ENCODE measurements around the gene MYH7. TPM values are rescaled to one million over a fixed set of nuclear protein-coding genes. Genes with fewer than 3 reads are reported as not detected.

The MYH7 gene
- total RNA-seq, 1 experiment from 2014 or later, result not detected

DNA sequence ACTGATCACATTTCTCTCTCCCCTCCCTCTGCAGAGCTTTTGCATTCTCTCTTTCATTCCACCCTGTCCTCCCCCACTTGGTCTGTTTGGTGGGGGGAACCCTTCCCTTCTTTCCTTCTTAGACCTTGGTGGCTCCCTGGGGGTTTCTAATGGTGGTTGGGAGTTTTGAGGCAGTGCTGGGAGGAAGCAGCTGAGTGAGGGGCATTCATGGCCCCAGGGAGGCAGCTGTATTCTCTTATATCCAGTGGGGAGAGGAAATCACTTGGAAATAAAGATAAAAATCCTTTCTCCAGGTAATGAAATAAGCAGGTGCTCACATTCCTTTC lies 47.3 kb upstream of the MYH7 start:
- ATAC-seq, result peak; percentile 20
- no peak for DNase-seq (ENCODE audit: low spot score)
- Mint-ChIP-seq H3K9me3 (no peaks in the 10 kb centered on the region), H3K4me1 (peaks cover 66% of the 10 kb centered on the region), H3K4me3 (peak overlapping the region; percentile 55), H3K36me3 (peaks cover 4% of the 10 kb centered on the region), H3K27ac (peak overlapping the region; percentile 97), H3K27me3 (ENCODE audit: low read depth) (no peaks in the 10 kb centered on the region; the same call in 1 of the 2 replicates)
- CTCF ChIA-PET, result interaction anchor here (0.7 to 13.9 kb wide), 16 partner anchors 8 to 86 kb away, joined by 3 to 377 read pairs (median 9); partner anchors contain the start of gene THTPA
- TF ChIP-seq ETV6 (CRISPR knock-in tag; IDR thresholded peaks at IDR 0.05) (peak; percentile 35; the same call in 1 of the 2 replicates), NFATC4 (CRISPR knock-in tag; IDR thresholded peaks at IDR 0.05) (no peak), ESRRA (CRISPR knock-in tag; IDR thresholded peaks at IDR 0.05; ENCODE audit: borderline replicate concordance) (no peak)
- POLR2A ChIA-PET, result interaction anchor here (1.2 to 6.0 kb wide), 7 partner anchors 40 to 81 kb away, joined by 3 to 73 read pairs (median 7); partner anchors contain the start of gene THTPA

DNA sequence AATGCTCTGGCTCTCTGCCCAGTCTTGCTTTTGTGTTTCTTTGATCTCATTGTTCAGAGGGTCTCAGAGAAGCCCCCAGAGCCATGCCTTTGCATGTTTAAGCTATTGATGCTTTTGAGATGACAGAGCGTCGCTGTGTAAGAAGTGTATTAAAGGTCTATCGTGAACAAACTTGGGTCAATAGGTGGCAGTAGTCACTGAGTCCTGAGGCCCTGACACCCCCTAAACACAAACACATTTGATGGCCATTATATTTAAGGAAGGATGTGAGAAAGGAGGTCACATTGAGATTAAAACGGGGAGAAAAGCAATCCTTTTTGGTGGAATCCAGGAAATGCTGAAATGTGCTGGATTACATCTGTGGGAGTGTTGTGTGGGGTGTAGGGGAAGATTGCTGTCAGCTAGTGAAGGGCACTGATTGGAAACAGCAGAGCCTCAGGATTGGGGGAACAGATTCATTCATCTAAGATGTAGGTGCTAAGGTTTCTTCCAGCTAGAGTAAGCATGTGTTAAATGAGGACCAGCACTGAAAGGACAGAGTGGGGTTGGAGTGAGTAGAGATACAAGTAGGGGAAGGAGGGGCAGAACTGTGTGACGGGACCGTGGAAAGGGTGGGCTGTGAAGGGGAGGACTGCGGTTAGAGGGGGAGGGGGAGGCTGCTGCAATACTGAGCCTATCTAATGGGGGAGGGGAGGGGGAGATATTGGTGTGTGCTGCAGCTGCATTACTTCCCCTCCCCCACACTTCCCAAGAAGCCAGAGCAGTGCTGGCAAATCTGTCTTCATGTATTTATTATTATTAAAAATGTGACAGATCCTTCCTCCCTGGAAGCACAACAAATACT lies 46.7 kb upstream of the MYH7 start:
- TF ChIP-seq FOXP1 (CRISPR knock-in tag; IDR thresholded peaks at IDR 0.05; ENCODE audit: borderline replicate concordance), result no peak
- no peak for TF ChIP-seq MYBL2 (CRISPR knock-in tag; IDR thresholded peaks at IDR 0.05)
- TF ChIP-seq ZNF396 (CRISPR knock-in tag; IDR thresholded peaks at IDR 0.05; ENCODE audit: borderline replicate concordance), result no peak
- TF ChIP-seq FOXK1 (CRISPR knock-in tag; IDR thresholded peaks at IDR 0.05), result no peak
- TF ChIP-seq, protein P1, sequence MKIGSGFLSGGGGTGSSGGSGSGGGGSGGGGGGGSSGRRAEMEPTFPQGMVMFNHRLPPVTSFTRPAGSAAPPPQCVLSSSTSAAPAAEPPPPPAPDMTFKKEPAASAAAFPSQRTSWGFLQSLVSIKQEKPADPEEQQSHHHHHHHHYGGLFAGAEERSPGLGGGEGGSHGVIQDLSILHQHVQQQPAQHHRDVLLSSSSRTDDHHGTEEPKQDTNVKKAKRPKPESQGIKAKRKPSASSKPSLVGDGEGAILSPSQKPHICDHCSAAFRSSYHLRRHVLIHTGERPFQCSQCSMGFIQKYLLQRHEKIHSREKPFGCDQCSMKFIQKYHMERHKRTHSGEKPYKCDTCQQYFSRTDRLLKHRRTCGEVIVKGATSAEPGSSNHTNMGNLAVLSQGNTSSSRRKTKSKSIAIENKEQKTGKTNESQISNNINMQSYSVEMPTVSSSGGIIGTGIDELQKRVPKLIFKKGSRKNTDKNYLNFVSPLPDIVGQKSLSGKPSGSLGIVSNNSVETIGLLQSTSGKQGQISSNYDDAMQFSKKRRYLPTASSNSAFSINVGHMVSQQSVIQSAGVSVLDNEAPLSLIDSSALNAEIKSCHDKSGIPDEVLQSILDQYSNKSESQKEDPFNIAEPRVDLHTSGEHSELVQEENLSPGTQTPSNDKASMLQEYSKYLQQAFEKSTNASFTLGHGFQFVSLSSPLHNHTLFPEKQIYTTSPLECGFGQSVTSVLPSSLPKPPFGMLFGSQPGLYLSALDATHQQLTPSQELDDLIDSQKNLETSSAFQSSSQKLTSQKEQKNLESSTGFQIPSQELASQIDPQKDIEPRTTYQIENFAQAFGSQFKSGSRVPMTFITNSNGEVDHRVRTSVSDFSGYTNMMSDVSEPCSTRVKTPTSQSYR (CRISPR knock-in tag; IDR thresholded peaks at IDR 0.05), result peak; percentile 60; the same call in 1 of the 2 replicates
- no peak for TF ChIP-seq ESRRA (CRISPR knock-in tag; IDR thresholded peaks at IDR 0.05; ENCODE audit: borderline replicate concordance)
- TF ChIP-seq, protein P2, sequence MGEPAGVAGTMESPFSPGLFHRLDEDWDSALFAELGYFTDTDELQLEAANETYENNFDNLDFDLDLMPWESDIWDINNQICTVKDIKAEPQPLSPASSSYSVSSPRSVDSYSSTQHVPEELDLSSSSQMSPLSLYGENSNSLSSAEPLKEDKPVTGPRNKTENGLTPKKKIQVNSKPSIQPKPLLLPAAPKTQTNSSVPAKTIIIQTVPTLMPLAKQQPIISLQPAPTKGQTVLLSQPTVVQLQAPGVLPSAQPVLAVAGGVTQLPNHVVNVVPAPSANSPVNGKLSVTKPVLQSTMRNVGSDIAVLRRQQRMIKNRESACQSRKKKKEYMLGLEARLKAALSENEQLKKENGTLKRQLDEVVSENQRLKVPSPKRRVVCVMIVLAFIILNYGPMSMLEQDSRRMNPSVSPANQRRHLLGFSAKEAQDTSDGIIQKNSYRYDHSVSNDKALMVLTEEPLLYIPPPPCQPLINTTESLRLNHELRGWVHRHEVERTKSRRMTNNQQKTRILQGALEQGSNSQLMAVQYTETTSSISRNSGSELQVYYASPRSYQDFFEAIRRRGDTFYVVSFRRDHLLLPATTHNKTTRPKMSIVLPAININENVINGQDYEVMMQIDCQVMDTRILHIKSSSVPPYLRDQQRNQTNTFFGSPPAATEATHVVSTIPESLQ (CRISPR knock-in tag; IDR thresholded peaks at IDR 0.05), result no peak
- TF ChIP-seq TEAD4 (CRISPR knock-in tag; IDR thresholded peaks at IDR 0.05), result no peak
- TF ChIP-seq, protein P3, sequence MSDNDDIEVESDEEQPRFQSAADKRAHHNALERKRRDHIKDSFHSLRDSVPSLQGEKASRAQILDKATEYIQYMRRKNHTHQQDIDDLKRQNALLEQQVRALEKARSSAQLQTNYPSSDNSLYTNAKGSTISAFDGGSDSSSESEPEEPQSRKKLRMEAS (CRISPR knock-in tag; IDR thresholded peaks at IDR 0.05), result 0 out of 2 replicates have a peak, but pooled peaks have one; percentile 18
- TF ChIP-seq ELF4 (CRISPR knock-in tag; IDR thresholded peaks at IDR 0.05; ENCODE audit: low read depth), result no peak
- TF ChIP-seq MXD4 (CRISPR knock-in tag; IDR thresholded peaks at IDR 0.05; ENCODE audit: borderline replicate concordance), result no peak
- TF ChIP-seq RORB (CRISPR knock-in tag; IDR thresholded peaks at IDR 0.05), result no peak
- TF ChIP-seq, protein P4, sequence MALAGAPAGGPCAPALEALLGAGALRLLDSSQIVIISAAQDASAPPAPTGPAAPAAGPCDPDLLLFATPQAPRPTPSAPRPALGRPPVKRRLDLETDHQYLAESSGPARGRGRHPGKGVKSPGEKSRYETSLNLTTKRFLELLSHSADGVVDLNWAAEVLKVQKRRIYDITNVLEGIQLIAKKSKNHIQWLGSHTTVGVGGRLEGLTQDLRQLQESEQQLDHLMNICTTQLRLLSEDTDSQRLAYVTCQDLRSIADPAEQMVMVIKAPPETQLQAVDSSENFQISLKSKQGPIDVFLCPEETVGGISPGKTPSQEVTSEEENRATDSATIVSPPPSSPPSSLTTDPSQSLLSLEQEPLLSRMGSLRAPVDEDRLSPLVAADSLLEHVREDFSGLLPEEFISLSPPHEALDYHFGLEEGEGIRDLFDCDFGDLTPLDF (CRISPR knock-in tag; IDR thresholded peaks at IDR 0.05), result no peak
- no peak for TF ChIP-seq NFE2L1 (CRISPR knock-in tag; IDR thresholded peaks at IDR 0.05)
- TF ChIP-seq RELA (CRISPR knock-in tag; IDR thresholded peaks at IDR 0.05; ENCODE audit: borderline replicate concordance), result no peak
- TF ChIP-seq, protein P5, sequence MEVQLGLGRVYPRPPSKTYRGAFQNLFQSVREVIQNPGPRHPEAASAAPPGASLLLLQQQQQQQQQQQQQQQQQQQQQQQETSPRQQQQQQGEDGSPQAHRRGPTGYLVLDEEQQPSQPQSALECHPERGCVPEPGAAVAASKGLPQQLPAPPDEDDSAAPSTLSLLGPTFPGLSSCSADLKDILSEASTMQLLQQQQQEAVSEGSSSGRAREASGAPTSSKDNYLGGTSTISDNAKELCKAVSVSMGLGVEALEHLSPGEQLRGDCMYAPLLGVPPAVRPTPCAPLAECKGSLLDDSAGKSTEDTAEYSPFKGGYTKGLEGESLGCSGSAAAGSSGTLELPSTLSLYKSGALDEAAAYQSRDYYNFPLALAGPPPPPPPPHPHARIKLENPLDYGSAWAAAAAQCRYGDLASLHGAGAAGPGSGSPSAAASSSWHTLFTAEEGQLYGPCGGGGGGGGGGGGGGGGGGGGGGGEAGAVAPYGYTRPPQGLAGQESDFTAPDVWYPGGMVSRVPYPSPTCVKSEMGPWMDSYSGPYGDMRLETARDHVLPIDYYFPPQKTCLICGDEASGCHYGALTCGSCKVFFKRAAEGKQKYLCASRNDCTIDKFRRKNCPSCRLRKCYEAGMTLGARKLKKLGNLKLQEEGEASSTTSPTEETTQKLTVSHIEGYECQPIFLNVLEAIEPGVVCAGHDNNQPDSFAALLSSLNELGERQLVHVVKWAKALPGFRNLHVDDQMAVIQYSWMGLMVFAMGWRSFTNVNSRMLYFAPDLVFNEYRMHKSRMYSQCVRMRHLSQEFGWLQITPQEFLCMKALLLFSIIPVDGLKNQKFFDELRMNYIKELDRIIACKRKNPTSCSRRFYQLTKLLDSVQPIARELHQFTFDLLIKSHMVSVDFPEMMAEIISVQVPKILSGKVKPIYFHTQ (CRISPR knock-in tag; IDR thresholded peaks at IDR 0.05), result no peak
- ATAC-seq, result peak; percentile 26
- CTCF ChIA-PET, result interaction anchor here (0.6 to 13.9 kb wide), 26 partner anchors 9 to 612 kb away, joined by 3 to 377 read pairs (median 5); partner anchors contain the start of genes AP1G2, PCK2 and THTPA
- no peak for DNase-seq (ENCODE audit: low spot score)
- POLR2A ChIA-PET, result interaction anchor here (1.0 to 6.0 kb wide), 9 partner anchors 41 to 82 kb away, joined by 3 to 73 read pairs (median 5); partner anchors contain the start of gene THTPA
- Mint-ChIP-seq H3K36me3 (peaks cover 10% of the 10 kb centered on the region), H3K4me1 (peaks cover 63% of the 10 kb centered on the region), H3K27ac (peak overlapping the region; percentile 97), H3K4me3 (peak overlapping the region; percentile 55), H3K9me3 (no peaks in the 10 kb centered on the region), H3K27me3 (ENCODE audit: low read depth) (no peaks in the 10 kb centered on the region)

Data from WTC11 (cell line).